OCI-LY1 (cell line): ENCODE measurements around the gene PDS5B.

Source experiments
- EZH2 ChIP-seq: fragments of 200-600 bp; sonication (generic), shearing (Covaris generic); IDR thresholded peaks from 2 replicates; pipeline ENCODE4 v1.8.0; 2017; ENCODE audit warnings: borderline replicate concordance, mixed run types, mild to moderate bottlenecking, antibody characterized with exemption, low read length, moderate library complexity, mixed read lengths
- TF ChIP-seq, protein P1 (sequence below): fragments of 200-600 bp; sonication (generic), shearing (Covaris generic); IDR thresholded peaks from 2 replicates; pipeline ENCODE4 v1.5.1; 2017; ENCODE audit warnings: mild to moderate bottlenecking, antibody characterized with exemption, low read length, moderate library complexity, mixed read lengths

GRCh38 chr13:32616883-32617511 is 30.7 kb downstream of the PDS5B start:
- no peak for TF ChIP-seq EZH2
- TF ChIP-seq, protein P1, sequence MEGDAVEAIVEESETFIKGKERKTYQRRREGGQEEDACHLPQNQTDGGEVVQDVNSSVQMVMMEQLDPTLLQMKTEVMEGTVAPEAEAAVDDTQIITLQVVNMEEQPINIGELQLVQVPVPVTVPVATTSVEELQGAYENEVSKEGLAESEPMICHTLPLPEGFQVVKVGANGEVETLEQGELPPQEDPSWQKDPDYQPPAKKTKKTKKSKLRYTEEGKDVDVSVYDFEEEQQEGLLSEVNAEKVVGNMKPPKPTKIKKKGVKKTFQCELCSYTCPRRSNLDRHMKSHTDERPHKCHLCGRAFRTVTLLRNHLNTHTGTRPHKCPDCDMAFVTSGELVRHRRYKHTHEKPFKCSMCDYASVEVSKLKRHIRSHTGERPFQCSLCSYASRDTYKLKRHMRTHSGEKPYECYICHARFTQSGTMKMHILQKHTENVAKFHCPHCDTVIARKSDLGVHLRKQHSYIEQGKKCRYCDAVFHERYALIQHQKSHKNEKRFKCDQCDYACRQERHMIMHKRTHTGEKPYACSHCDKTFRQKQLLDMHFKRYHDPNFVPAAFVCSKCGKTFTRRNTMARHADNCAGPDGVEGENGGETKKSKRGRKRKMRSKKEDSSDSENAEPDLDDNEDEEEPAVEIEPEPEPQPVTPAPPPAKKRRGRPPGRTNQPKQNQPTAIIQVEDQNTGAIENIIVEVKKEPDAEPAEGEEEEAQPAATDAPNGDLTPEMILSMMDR: no peak
